WERI-Rb-1 (cell line): Measurements from ENCODE around the gene TNFRSF4.

Experiments used
- DNase-seq: peaks from one replicate; pipeline ENCODE4 v3.0.0-alpha.2; 2020
- H3K27ac ChIP-seq: fragments of 250-450 bp; sonication (Bioruptor Pico); 2 replicates; pipeline ENCODE4 v1.5.1; 2020; ENCODE audit warnings: mild to moderate bottlenecking, moderate library complexity
- H3K27me3 ChIP-seq: fragments of 250-450 bp; sonication (Bioruptor Pico); 2 replicates; pipeline ENCODE4 v1.5.1; 2021; ENCODE audit warnings: mild to moderate bottlenecking, low read depth, moderate library complexity; ENCODE audit not compliant: insufficient read depth, severe bottlenecking
- H3K36me3 ChIP-seq: fragments of 250-450 bp; sonication (Bioruptor Pico); 2 replicates; pipeline ENCODE4 v1.5.1; 2020; ENCODE audit warnings: mild to moderate bottlenecking, moderate library complexity
- H3K4me3 ChIP-seq: 2 replicates; pipeline ENCODE4 v1.5.1; 2011; ENCODE audit warnings: low read depth, mild to moderate bottlenecking, control low read depth, low read length
- H3K9me3 ChIP-seq: fragments of 250-450 bp; sonication (Bioruptor Pico); 2 replicates; pipeline ENCODE4 v1.5.1; 2021; ENCODE audit warnings: mild to moderate bottlenecking, moderate library complexity; ENCODE audit not compliant: severe bottlenecking
- CTCF ChIP-seq: IDR thresholded peaks from 2 replicates; pipeline ENCODE4 v1.5.1; 2011; ENCODE audit warnings: low read depth, mild to moderate bottlenecking, control low read depth, inconsistent platforms, low read length

The TNFRSF4 gene

GRCh38 chr1:1223891-1224290, 9.9 kb upstream of the TNFRSF4 start:
- no peak for TF ChIP-seq CTCF
- H3K27ac ChIP-seq, result no peak overlapping the region
- H3K4me3 ChIP-seq, result no peak overlapping the region
- peaks cover 49% of the 10 kb centered on the region for H3K36me3 ChIP-seq
- no peaks in the 10 kb centered on the region for H3K9me3 ChIP-seq
- no peak for DNase-seq
- H3K27me3 ChIP-seq, result no peaks in the 10 kb centered on the region

- Histone ChIP-seq H3K27ac (no peak overlapping the region), H3K27me3 (no peaks in the 10 kb centered on the region), H3K9me3 (no peaks in the 10 kb centered on the region), H3K36me3 (peaks cover 51% of the 10 kb centered on the region), H3K4me3 (no peak overlapping the region)
- no peak for TF ChIP-seq CTCF
- DNase-seq, result no peak
Measured at GRCh38 chr1:1223321-1223720, 9.4 kb upstream of the TNFRSF4 start.

- no peaks in the 10 kb centered on the region for H3K27me3 ChIP-seq
- H3K4me3 ChIP-seq, result no peak overlapping the region
- H3K9me3 ChIP-seq, result no peaks in the 10 kb centered on the region
- H3K27ac ChIP-seq, result no peak overlapping the region
- no peak for TF ChIP-seq CTCF
- no peak for DNase-seq
- H3K36me3 ChIP-seq, result peaks cover 51% of the 10 kb centered on the region
Measured at GRCh38 chr1:1222575-1223225, 8.7 kb upstream of the TNFRSF4 start.

- DNase-seq, result no peak
Measured at GRCh38 chr1:1221887-1222574, 8.1 kb upstream of the TNFRSF4 start.

GRCh38 chr1:1220197-1220596, 6.2 kb upstream of the TNFRSF4 start:
- Histone ChIP-seq H3K27ac (no peak overlapping the region), H3K36me3 (peaks cover 54% of the 10 kb centered on the region), H3K27me3 (no peaks in the 10 kb centered on the region), H3K9me3 (no peaks in the 10 kb centered on the region), H3K4me3 (no peak overlapping the region)
- no peak for TF ChIP-seq CTCF
- no peak for DNase-seq

More at GRCh38 chr1:1221887-1222574, 8.1 kb upstream of the TNFRSF4 start:
- Histone ChIP-seq H3K27ac (no peak overlapping the region), H3K4me3 (no peak overlapping the region), H3K9me3 (no peaks in the 10 kb centered on the region), H3K27me3 (no peaks in the 10 kb centered on the region), H3K36me3 (peaks cover 51% of the 10 kb centered on the region)
- no peak for TF ChIP-seq CTCF
